Brain microvascular endothelial cell (primary cell): ENCODE measurements around the gene REG3G.

Source experiments
- DNase-seq: peaks from one replicate; pipeline ENCODE4 v3.0.0-alpha.2; 2020
- H3K27ac ChIP-seq: fragments of 250-450 bp; sonication (Bioruptor Pico); 2 replicates; pipeline ENCODE4 v1.5.1; 2020; ENCODE audit warnings: mild to moderate bottlenecking, moderate library complexity
- H3K27me3 ChIP-seq: fragments of 250-450 bp; sonication (Bioruptor Pico); replicated peaks from 2 replicates; pipeline ENCODE4 v1.5.1; 2020; ENCODE audit warnings: mild to moderate bottlenecking
- H3K36me3 ChIP-seq: fragments of 250-450 bp; sonication (Bioruptor Pico); replicated peaks from 2 replicates; pipeline ENCODE4 v1.5.1; 2020; ENCODE audit warnings: mild to moderate bottlenecking
- H3K4me3 ChIP-seq: 2 replicates; pipeline ENCODE4 v1.5.1; 2011; ENCODE audit warnings: low read depth, mild to moderate bottlenecking, control low read depth, low read length, moderate library complexity
- CTCF ChIP-seq: IDR thresholded peaks from 2 replicates; pipeline ENCODE4 v1.5.1; 2011; ENCODE audit warnings: low read depth, mild to moderate bottlenecking, moderate library complexity, low read length, control low read depth, inconsistent platforms; ENCODE audit errors: missing control alignments
- in situ Hi-C: cut with HindIII; loops from 2 replicates; pipeline ENCODE4 v1.10.0; 2017; ENCODE audit warnings: low sequenced_read_pairs, low pct_ligation_motif_present

The REG3G gene

GRCh38 chr2:78992807-78993517, 32.5 kb upstream of the REG3G start:
- in situ Hi-C loops = no loop called here
- H3K27ac ChIP-seq = no peak overlapping the region
- DNase-seq = no peak
- H3K27me3 ChIP-seq = no peaks in the 10 kb centered on the region
- H3K4me3 ChIP-seq = no peak overlapping the region
- TF ChIP-seq CTCF = no peak
- H3K36me3 ChIP-seq = no peaks in the 10 kb centered on the region

GRCh38 chr2:78993518-78994148, 31.9 kb upstream of the REG3G start:
- H3K4me3 ChIP-seq = no peak overlapping the region
- no peak for DNase-seq
- no peaks in the 10 kb centered on the region for H3K27me3 ChIP-seq
- no peak for TF ChIP-seq CTCF
- in situ Hi-C loops = no loop called here
- H3K36me3 ChIP-seq = no peaks in the 10 kb centered on the region
- no peak overlapping the region for H3K27ac ChIP-seq

- H3K27me3 ChIP-seq = no peaks in the 10 kb centered on the region
- TF ChIP-seq CTCF = no peak
- in situ Hi-C loops = no loop called here
- no peak for DNase-seq
- H3K4me3 ChIP-seq = no peak overlapping the region
- H3K27ac ChIP-seq = no peak overlapping the region
- no peaks in the 10 kb centered on the region for H3K36me3 ChIP-seq
These were observed 30.7 kb upstream of the REG3G start for GRCh38 chr2:78994789-78995188.

GRCh38 chr2:78999406-78999805, 26.1 kb upstream of the REG3G start:
- peak; percentile 21 for TF ChIP-seq CTCF
- Histone ChIP-seq H3K36me3 (no peaks in the 10 kb centered on the region), H3K27ac (no peak overlapping the region), H3K27me3 (no peaks in the 10 kb centered on the region), H3K4me3 (no peak overlapping the region)
- DNase-seq = no peak
- in situ Hi-C loops = no loop called here

- Histone ChIP-seq H3K4me3 (no peak overlapping the region), H3K27me3 (no peaks in the 10 kb centered on the region), H3K36me3 (no peaks in the 10 kb centered on the region), H3K27ac (no peak overlapping the region)
- in situ Hi-C loops = no loop called here
- TF ChIP-seq CTCF = no peak
- DNase-seq = no peak
These were observed 25.4 kb upstream of the REG3G start for GRCh38 chr2:79000008-79000576.
